GM23338 (cell line): ENCODE measurements around the gene BACH1. TPM values are rescaled to one million over a fixed set of nuclear protein-coding genes. Genes with fewer than 3 reads are reported as not detected.
A peak's percentile ranks its signal among the peaks of the same experiment; 100 is the strongest.

ENCODE experiments used
- ATAC-seq: fragments of 200-7000 bp; cut with Tn5 transposase; 3 replicates; pipeline ENCODE4 v1.9.1; 2020
- DNase-seq: peaks from one replicate; pipeline ENCODE4 v3.0.0-alpha.2; 2015; ENCODE audit warnings: low spot score
- H2AFZ ChIP-seq: fragments of 200-600 bp; sonication (generic); 2 replicates; pipeline ENCODE4 v1.8.0; 2016; ENCODE audit warnings: antibody characterized with exemption, mild to moderate bottlenecking, moderate library complexity
- H3F3A ChIP-seq: fragments of 200-600 bp; sonication (generic); replicated peaks from 2 replicates; pipeline ENCODE4 v1.8.0; 2017; ENCODE audit warnings: antibody characterized with exemption, mixed run types, low read depth
- H3K27ac ChIP-seq: fragments of 200-600 bp; sonication (generic); 2 replicates; pipeline ENCODE4 v1.6.1; 2016; ENCODE audit warnings: low read depth
- H3K27me3 ChIP-seq: fragments of 200-600 bp; sonication (generic); 2 replicates; pipeline ENCODE4 v1.8.0; 2016; ENCODE audit warnings: mild to moderate bottlenecking, mixed run types, moderate library complexity; ENCODE audit not compliant: insufficient read depth
- H3K36me3 ChIP-seq: fragments of 200-600 bp; sonication (generic); 2 replicates; pipeline ENCODE4 v1.8.0; 2016; ENCODE audit warnings: mild to moderate bottlenecking; ENCODE audit not compliant: insufficient read depth
- H3K4me1 ChIP-seq: fragments of 200-600 bp; sonication (generic); 2 replicates; pipeline ENCODE4 v1.8.0; 2016; ENCODE audit warnings: mild to moderate bottlenecking, moderate library complexity; ENCODE audit not compliant: insufficient read depth
- H3K4me2 ChIP-seq: fragments of 200-600 bp; sonication (generic); 2 replicates; pipeline ENCODE4 v1.7.1; 2017; ENCODE audit warnings: mixed run types
- H3K4me3 ChIP-seq: fragments of 200-600 bp; sonication (generic); 2 replicates; pipeline ENCODE4 v1.6.1; 2016; ENCODE audit warnings: mixed run types
- H3K79me2 ChIP-seq: fragments of 200-600 bp; sonication (generic); replicated peaks from 2 replicates; pipeline ENCODE4 v1.8.0; 2017; ENCODE audit warnings: mild to moderate bottlenecking; ENCODE audit not compliant: insufficient read depth
- H3K9me2 ChIP-seq: fragments of 200-600 bp; sonication (generic); 2 replicates; pipeline ENCODE4 v1.8.0; 2017; ENCODE audit not compliant: insufficient read depth
- H4K20me1 ChIP-seq: fragments of 200-600 bp; sonication (generic); replicated peaks from 2 replicates; pipeline ENCODE4 v1.8.0; 2017; ENCODE audit warnings: mild to moderate bottlenecking; ENCODE audit not compliant: insufficient read depth
- H3K27ac Mint-ChIP-seq: 2 replicates; pipeline ENCODE4 v1.8.0; 2020; ENCODE audit warnings: inconsistent platforms, mild to moderate bottlenecking, moderate library complexity, mixed read lengths
- H3K27me3 Mint-ChIP-seq: 3 replicates; pipeline ENCODE4 v1.8.0; 2022; ENCODE audit warnings: low read depth, mild to moderate bottlenecking, moderate library complexity, mixed read lengths, inconsistent platforms; ENCODE audit not compliant: insufficient read depth, poor library complexity
- H3K36me3 Mint-ChIP-seq: 3 replicates; pipeline ENCODE4 v1.8.0; 2021; ENCODE audit warnings: low read depth, mild to moderate bottlenecking, inconsistent platforms, moderate library complexity, mixed read lengths
- H3K4me1 Mint-ChIP-seq: 3 replicates; pipeline ENCODE4 v1.8.0; 2020; ENCODE audit warnings: mild to moderate bottlenecking, inconsistent platforms, mixed read lengths
- H3K4me3 Mint-ChIP-seq: 3 replicates; pipeline ENCODE4 v1.8.0; 2021; ENCODE audit warnings: moderate library complexity, mild to moderate bottlenecking, inconsistent platforms, mixed read lengths
- H3K9me3 Mint-ChIP-seq: 3 replicates; pipeline ENCODE4 v1.8.0; 2020; ENCODE audit warnings: moderate library complexity, mild to moderate bottlenecking, inconsistent platforms, mixed read lengths
- CREB1 ChIP-seq: fragments of 250-450 bp; sonication (Bioruptor Pico); IDR thresholded peaks from 2 replicates; pipeline ENCODE4 v1.5.0; 2020; ENCODE audit warnings: low read depth, mild to moderate bottlenecking, moderate library complexity
- EZH2phosphoT487 ChIP-seq: fragments of 200-600 bp; sonication (generic); IDR thresholded peaks from one replicate; pipeline ENCODE4 v1.8.1; 2018; ENCODE audit warnings: antibody characterized with exemption; ENCODE audit not compliant: unreplicated experiment
- POLR2AphosphoS5 ChIP-seq: IDR thresholded peaks from 2 replicates; pipeline ENCODE4 v1.6.1; 2016; ENCODE audit warnings: antibody characterized with exemption, low read depth
- ZNF114 ChIP-seq: fragments of 250-450 bp; sonication (Bioruptor Pico); IDR thresholded peaks from 2 replicates; pipeline ENCODE4 v1.5.0; 2020; ENCODE audit warnings: mild to moderate bottlenecking, moderate library complexity
- polyA plus RNA-seq: library from polyadenylated mRNA; unstranded; fragments of >200 nt; fragmentation: Nextera tagmentation; extraction: Ambion mirVana; gene quantifications from 2 replicates; pipeline ENCODE4 v1.2.1, GENCODE V29; 2016
- total RNA-seq: library from RNA; depleted of rRNA; stranded (reverse); fragments of >200 nt; shearing (Covaris generic); gene quantifications from 2 replicates; pipeline ENCODE4 v1.2.3, GENCODE V29; 2014
- TF ChIP-seq, protein P1 (sequence below), 2 experiments: fragments of 200-600 bp in 1 of 2; sonication (generic) in 1 of 2; conservative IDR thresholded peaks; 2 replicates each; pipeline versions ENCODE4 v1.5.1 to v1.6.1; 2016 to 2017; ENCODE audit warnings: antibody characterized with exemption in 2 of 2, low read depth in 2 of 2, mild to moderate bottlenecking in 2 of 2, moderate library complexity in 1 of 2
- TF ChIP-seq, protein P2 (sequence below): IDR thresholded peaks from 2 replicates; pipeline ENCODE4 v1.6.1; 2016; ENCODE audit warnings: antibody characterized with exemption

Gene BACH1
- total and polyA plus RNA-seq, 2 experiments from 2014 or later = 18.9 to 41.2 TPM

DNA sequence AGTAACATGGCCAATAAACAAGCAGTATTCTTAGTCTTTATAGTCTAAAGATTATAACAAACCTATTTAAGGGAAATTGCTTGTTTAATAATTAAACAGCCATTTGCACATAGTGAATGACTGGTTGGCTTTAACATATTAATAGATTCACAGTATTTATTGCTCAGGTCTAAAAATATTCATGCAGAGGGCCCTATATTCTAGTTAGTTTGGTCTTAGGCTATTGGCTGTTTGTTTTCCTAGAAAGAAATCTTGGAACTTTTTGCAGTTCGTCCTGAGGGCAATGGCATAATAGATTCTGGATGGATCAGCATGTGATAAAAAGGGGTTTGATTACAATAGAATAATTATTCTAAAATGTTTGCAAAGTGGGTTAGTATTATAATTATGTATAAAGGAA lies 34.7 kb downstream of the BACH1 start (continued):
- TF ChIP-seq, protein P1, sequence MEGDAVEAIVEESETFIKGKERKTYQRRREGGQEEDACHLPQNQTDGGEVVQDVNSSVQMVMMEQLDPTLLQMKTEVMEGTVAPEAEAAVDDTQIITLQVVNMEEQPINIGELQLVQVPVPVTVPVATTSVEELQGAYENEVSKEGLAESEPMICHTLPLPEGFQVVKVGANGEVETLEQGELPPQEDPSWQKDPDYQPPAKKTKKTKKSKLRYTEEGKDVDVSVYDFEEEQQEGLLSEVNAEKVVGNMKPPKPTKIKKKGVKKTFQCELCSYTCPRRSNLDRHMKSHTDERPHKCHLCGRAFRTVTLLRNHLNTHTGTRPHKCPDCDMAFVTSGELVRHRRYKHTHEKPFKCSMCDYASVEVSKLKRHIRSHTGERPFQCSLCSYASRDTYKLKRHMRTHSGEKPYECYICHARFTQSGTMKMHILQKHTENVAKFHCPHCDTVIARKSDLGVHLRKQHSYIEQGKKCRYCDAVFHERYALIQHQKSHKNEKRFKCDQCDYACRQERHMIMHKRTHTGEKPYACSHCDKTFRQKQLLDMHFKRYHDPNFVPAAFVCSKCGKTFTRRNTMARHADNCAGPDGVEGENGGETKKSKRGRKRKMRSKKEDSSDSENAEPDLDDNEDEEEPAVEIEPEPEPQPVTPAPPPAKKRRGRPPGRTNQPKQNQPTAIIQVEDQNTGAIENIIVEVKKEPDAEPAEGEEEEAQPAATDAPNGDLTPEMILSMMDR (conservative IDR thresholded peaks at IDR 0.05; ENCODE audit: low read depth in 2 of 2) = no peak
- no peak for TF ChIP-seq POLR2AphosphoS5
- TF ChIP-seq, protein P2, sequence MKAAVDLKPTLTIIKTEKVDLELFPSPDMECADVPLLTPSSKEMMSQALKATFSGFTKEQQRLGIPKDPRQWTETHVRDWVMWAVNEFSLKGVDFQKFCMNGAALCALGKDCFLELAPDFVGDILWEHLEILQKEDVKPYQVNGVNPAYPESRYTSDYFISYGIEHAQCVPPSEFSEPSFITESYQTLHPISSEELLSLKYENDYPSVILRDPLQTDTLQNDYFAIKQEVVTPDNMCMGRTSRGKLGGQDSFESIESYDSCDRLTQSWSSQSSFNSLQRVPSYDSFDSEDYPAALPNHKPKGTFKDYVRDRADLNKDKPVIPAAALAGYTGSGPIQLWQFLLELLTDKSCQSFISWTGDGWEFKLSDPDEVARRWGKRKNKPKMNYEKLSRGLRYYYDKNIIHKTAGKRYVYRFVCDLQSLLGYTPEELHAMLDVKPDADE = no peak
- no peak for TF ChIP-seq CREB1
- TF ChIP-seq EZH2phosphoT487 = no peak
- TF ChIP-seq ZNF114 (CRISPR knock-in tag) = no peak

DNA sequence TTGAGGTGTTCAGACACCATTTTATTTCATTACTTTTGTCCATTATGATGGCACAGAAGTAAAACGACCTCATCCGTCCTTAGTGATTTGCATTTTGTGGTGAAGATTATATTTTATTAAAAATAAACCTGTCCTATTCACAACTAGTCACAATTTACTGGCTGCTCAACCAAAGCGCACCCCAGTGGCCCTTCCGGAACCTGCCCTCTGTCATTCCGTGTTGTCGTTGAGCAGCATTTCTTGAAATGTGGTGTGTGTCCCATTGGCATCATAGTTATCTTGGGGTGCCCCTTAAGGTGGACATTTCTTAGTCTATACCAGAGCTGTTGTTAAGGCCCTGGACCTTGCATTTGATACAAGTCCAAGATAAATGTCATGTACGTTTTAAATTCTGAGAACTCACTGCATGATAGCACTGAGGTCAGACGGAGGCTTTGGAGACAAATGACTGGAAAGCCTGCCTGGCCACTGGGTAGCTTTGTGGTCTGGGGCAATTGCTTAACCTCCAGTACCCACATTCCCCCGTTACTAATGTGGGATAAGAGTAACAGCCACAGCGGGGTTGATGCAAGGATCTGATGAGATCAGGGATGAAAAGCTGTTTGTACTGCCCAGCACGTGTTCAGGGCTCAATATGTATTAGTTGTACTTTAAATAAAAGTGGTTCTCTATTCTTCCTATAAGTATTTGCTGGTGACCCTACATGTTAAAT lies 36.2 kb downstream of the BACH1 start:
- no peaks in the 10 kb centered on the region for H3K4me1 ChIP-seq
- no peak overlapping the region for H3K4me3 ChIP-seq
- no peak overlapping the region for H3K4me2 ChIP-seq
- no peaks in the 10 kb centered on the region for H3K36me3 ChIP-seq
- no peak overlapping the region for H3K27ac Mint-ChIP-seq
- peaks cover 5% of the 10 kb centered on the region for H3K36me3 Mint-ChIP-seq
- ATAC-seq (no peak), DNase-seq (no peak)
- H4K20me1 ChIP-seq = peaks cover 7% of the 10 kb centered on the region; the same call in 1 of the 2 replicates
- H2AFZ ChIP-seq = no peak overlapping the region
- no peak overlapping the region for H3K27ac ChIP-seq
- H3K79me2 ChIP-seq = peaks cover 42% of the 10 kb centered on the region
- no peaks in the 10 kb centered on the region for H3K27me3 Mint-ChIP-seq
- H3F3A ChIP-seq = no peaks in the 10 kb centered on the region
- no peaks in the 10 kb centered on the region for H3K27me3 ChIP-seq
- no peak overlapping the region for H3K4me3 Mint-ChIP-seq
- H3K4me1 Mint-ChIP-seq = no peaks in the 10 kb centered on the region
- TF ChIP-seq, protein P1 (conservative IDR thresholded peaks at IDR 0.05; ENCODE audit: low read depth in 2 of 2) = peak; percentile 21 to 39; a peak in 2 of 4 replicates
- no peak for TF ChIP-seq CREB1
- H3K9me2 ChIP-seq = no peaks in the 10 kb centered on the region
- no peaks in the 10 kb centered on the region for H3K9me3 Mint-ChIP-seq

DNA sequence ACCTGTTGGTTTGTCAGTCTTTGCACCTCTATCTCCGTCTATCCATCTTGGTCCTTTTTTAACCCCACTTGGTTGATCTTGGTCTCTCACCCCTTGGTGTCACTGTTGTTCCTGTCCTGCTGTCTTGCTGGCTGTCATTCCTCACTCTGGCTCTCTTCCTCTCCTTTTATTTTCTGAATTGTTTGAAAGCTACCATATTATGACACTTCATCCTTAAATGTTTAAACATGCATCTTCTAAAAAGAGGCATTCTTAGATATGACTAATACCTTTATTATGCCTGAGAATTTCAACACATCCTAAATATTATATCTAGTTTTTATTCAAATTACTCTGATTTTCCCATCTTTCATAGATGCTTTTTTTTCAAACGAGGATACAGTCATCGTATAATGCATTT lies 37.0 kb downstream of the BACH1 start:
- Histone ChIP-seq H4K20me1 (peaks cover 7% of the 10 kb centered on the region; the same call in 1 of the 2 replicates), H3K27me3 (no peaks in the 10 kb centered on the region), H3K4me1 (no peaks in the 10 kb centered on the region), H3K36me3 (no peaks in the 10 kb centered on the region), H3K4me2 (no peak overlapping the region), H3K79me2 (peaks cover 42% of the 10 kb centered on the region), H3K4me3 (no peak overlapping the region), H2AFZ (no peak overlapping the region), H3F3A (no peaks in the 10 kb centered on the region), H3K9me2 (no peaks in the 10 kb centered on the region), H3K27ac (no peak overlapping the region)
- no peak for DNase-seq
- H3K4me1 Mint-ChIP-seq = no peaks in the 10 kb centered on the region
- no peak overlapping the region for H3K27ac Mint-ChIP-seq
- H3K36me3 Mint-ChIP-seq = peaks cover 5% of the 10 kb centered on the region
- ATAC-seq = no peak
- no peaks in the 10 kb centered on the region for H3K27me3 Mint-ChIP-seq
- no peaks in the 10 kb centered on the region for H3K9me3 Mint-ChIP-seq
- H3K4me3 Mint-ChIP-seq = no peak overlapping the region
- TF ChIP-seq, protein P1 (conservative IDR thresholded peaks at IDR 0.05; ENCODE audit: low read depth in 2 of 2) = peak in 1 of 2 experiments; percentile 32; a peak in 2 of 4 replicates
